ENCODE data around the gene LDLRAD3. TPM values are rescaled to one million over a fixed set of nuclear protein-coding genes. Genes with fewer than 3 reads are reported as not detected.
A peak's percentile ranks its signal among the peaks of the same experiment; 100 is the strongest.
"Not testable (repeated sequence)": the region's sequence is repeated elsewhere in the genome, so short reads cannot be mapped to it uniquely, and the experiment has no call there.

LDLRAD3 gene
- total RNA-seq, 1 donor: 10.5 TPM

GRCh38 chr11:36041988-36042611 is 98.2 kb downstream of the LDLRAD3 start:
- H3K9me3 ChIP-seq (ENCODE audit: low read depth, low read length): no peaks in the 10 kb centered on the region
- H3K79me2 ChIP-seq (ENCODE audit: insufficient read depth, low read length): no peaks in the 10 kb centered on the region
- H3K4me3 ChIP-seq (ENCODE audit: insufficient read depth, low read length): no peak overlapping the region
- no peak overlapping the region for H2AFZ ChIP-seq (ENCODE audit: low read length)
- no peak overlapping the region for H3K4me2 ChIP-seq (ENCODE audit: insufficient read depth, low read length)
- peaks cover 3% of the 10 kb centered on the region for H3K4me1 ChIP-seq (ENCODE audit: insufficient read depth, low read length)
- H3K27ac ChIP-seq (ENCODE audit: low read depth, low read length): no peak overlapping the region
- no peaks in the 10 kb centered on the region for H3K27me3 ChIP-seq (ENCODE audit: insufficient read depth, low read length)
- peak; percentile 63 for TF ChIP-seq CTCF (IDR thresholded peaks at IDR 0.05; ENCODE audit: extremely low read depth, low read depth, low read length)
- no peaks in the 10 kb centered on the region for H3K36me3 ChIP-seq (ENCODE audit: insufficient read depth, low read length)
- no peaks in the 10 kb centered on the region for H4K20me1 ChIP-seq (ENCODE audit: insufficient read depth, low read length)
- no peak for DNase-seq (ENCODE audit: insufficient read length, low spot score, missing footprints)

GRCh38 chr11:36044636-36045035 is 100.8 kb downstream of the LDLRAD3 start:
- no peaks in the 10 kb centered on the region for H3K9me3 ChIP-seq (ENCODE audit: low read depth, low read length)
- H3K27ac ChIP-seq (ENCODE audit: low read depth, low read length): no peak overlapping the region
- no peak overlapping the region for H3K4me3 ChIP-seq (ENCODE audit: insufficient read depth, low read length)
- H3K27me3 ChIP-seq (ENCODE audit: insufficient read depth, low read length): no peaks in the 10 kb centered on the region
- no peak overlapping the region for H2AFZ ChIP-seq (ENCODE audit: low read length)
- H3K79me2 ChIP-seq (ENCODE audit: insufficient read depth, low read length): no peaks in the 10 kb centered on the region
- no peak overlapping the region for H3K4me2 ChIP-seq (ENCODE audit: insufficient read depth, low read length)
- TF ChIP-seq CTCF (IDR thresholded peaks at IDR 0.05; ENCODE audit: extremely low read depth, low read depth, low read length): no peak
- no peaks in the 10 kb centered on the region for H4K20me1 ChIP-seq (ENCODE audit: insufficient read depth, low read length)
- no peaks in the 10 kb centered on the region for H3K36me3 ChIP-seq (ENCODE audit: insufficient read depth, low read length)
- DNase-seq (ENCODE audit: insufficient read length, low spot score, missing footprints): no peak
- H3K4me1 ChIP-seq (ENCODE audit: insufficient read depth, low read length): no peaks in the 10 kb centered on the region

GRCh38 chr11:36045945-36046344 is 102.1 kb downstream of the LDLRAD3 start:
- not testable (repeated sequence) for H3K4me3 ChIP-seq (ENCODE audit: insufficient read depth, low read length); H3K79me2 ChIP-seq (ENCODE audit: insufficient read depth, low read length); H3K4me2 ChIP-seq (ENCODE audit: insufficient read depth, low read length); H3K27me3 ChIP-seq (ENCODE audit: insufficient read depth, low read length); H2AFZ ChIP-seq (ENCODE audit: low read length); H3K4me1 ChIP-seq (ENCODE audit: insufficient read depth, low read length); H3K27ac ChIP-seq (ENCODE audit: low read depth, low read length); H4K20me1 ChIP-seq (ENCODE audit: insufficient read depth, low read length); H3K9me3 ChIP-seq (ENCODE audit: low read depth, low read length); DNase-seq (ENCODE audit: insufficient read length, low spot score, missing footprints); H3K36me3 ChIP-seq (ENCODE audit: insufficient read depth, low read length)

GRCh38 chr11:36046932-36047331 is 103.1 kb downstream of the LDLRAD3 start:
- no peak overlapping the region for H3K4me3 ChIP-seq (ENCODE audit: insufficient read depth, low read length)
- TF ChIP-seq CTCF (IDR thresholded peaks at IDR 0.05; ENCODE audit: extremely low read depth, low read depth, low read length): no peak
- H3K4me1 ChIP-seq (ENCODE audit: insufficient read depth, low read length): no peaks in the 10 kb centered on the region
- H3K27me3 ChIP-seq (ENCODE audit: insufficient read depth, low read length): no peaks in the 10 kb centered on the region
- DNase-seq (ENCODE audit: insufficient read length, low spot score, missing footprints): no peak
- no peaks in the 10 kb centered on the region for H3K36me3 ChIP-seq (ENCODE audit: insufficient read depth, low read length)
- no peaks in the 10 kb centered on the region for H3K79me2 ChIP-seq (ENCODE audit: insufficient read depth, low read length)
- H3K27ac ChIP-seq (ENCODE audit: low read depth, low read length): no peak overlapping the region
- no peak overlapping the region for H2AFZ ChIP-seq (ENCODE audit: low read length)
- no peaks in the 10 kb centered on the region for H3K9me3 ChIP-seq (ENCODE audit: low read depth, low read length)
- H3K4me2 ChIP-seq (ENCODE audit: insufficient read depth, low read length): no peak overlapping the region
- H4K20me1 ChIP-seq (ENCODE audit: insufficient read depth, low read length): no peaks in the 10 kb centered on the region

Data from osteoblast (primary cell).